ENCODE data around the gene MTRR.

Gene MTRR

DNA sequence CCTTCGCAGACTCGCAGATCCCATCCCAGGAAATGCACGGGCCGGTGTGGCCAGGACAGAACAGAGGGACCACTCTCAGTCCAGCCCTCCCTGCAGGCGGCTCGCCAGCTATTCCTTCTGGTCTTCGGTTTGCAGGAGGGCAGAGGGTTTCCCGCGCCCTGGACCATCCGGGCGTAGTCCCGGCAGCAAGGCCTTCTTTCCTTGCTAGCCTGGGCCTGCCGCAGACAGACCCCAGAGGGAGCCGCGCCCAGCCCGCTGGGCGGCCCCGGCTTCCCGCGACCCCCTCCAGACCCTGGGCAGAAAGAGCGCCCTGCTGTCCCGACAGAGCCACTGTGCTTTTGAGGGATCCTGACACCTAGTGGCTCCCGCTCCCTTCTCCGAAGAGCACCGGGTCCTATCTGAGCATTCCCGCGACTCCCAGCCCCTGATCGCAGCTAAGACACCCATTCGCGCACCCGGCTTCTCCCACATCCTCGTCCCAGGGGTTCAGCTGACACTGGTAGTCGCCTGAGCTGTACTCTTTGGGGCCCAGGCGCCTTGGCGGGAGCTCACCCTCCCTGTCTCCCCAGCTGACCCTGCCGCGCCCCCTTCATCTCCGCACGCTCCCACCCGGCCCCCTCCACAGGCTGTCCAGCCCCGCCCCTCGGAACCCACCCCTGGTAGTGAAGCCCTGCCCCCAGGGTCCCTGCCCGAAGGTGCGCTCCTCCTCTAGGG, 19.1 kb upstream of the MTRR start:
- DNase-seq (ENCODE audit: low read depth in 1 of 2, low spot score in 1 of 2) = no peak
- Histone ChIP-seq H3K27me3 (ENCODE audit: insufficient read depth, poor library complexity, severe bottlenecking) (peaks cover 20% of the 10 kb centered on the region), H3K4me3 (replicated peaks; ENCODE audit: insufficient read depth, low read length) (no peak overlapping the region), H3K27ac (replicated peaks) (no peak overlapping the region)
- TF ChIP-seq POLR2AphosphoS5 (IDR thresholded peaks at IDR 0.05; ENCODE audit: low read depth) (no peak), SPI1 (IDR thresholded peaks at IDR 0.05; ENCODE audit: borderline replicate concordance, low read depth) (no peak), GABPA (IDR thresholded peaks at IDR 0.05; ENCODE audit: low read depth) (no peak)
- TF ChIP-seq, protein P1, sequence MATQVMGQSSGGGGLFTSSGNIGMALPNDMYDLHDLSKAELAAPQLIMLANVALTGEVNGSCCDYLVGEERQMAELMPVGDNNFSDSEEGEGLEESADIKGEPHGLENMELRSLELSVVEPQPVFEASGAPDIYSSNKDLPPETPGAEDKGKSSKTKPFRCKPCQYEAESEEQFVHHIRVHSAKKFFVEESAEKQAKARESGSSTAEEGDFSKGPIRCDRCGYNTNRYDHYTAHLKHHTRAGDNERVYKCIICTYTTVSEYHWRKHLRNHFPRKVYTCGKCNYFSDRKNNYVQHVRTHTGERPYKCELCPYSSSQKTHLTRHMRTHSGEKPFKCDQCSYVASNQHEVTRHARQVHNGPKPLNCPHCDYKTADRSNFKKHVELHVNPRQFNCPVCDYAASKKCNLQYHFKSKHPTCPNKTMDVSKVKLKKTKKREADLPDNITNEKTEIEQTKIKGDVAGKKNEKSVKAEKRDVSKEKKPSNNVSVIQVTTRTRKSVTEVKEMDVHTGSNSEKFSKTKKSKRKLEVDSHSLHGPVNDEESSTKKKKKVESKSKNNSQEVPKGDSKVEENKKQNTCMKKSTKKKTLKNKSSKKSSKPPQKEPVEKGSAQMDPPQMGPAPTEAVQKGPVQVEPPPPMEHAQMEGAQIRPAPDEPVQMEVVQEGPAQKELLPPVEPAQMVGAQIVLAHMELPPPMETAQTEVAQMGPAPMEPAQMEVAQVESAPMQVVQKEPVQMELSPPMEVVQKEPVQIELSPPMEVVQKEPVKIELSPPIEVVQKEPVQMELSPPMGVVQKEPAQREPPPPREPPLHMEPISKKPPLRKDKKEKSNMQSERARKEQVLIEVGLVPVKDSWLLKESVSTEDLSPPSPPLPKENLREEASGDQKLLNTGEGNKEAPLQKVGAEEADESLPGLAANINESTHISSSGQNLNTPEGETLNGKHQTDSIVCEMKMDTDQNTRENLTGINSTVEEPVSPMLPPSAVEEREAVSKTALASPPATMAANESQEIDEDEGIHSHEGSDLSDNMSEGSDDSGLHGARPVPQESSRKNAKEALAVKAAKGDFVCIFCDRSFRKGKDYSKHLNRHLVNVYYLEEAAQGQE (IDR thresholded peaks at IDR 0.05; ENCODE audit: insufficient replicate concordance, low read depth) = no peak
- TF ChIP-seq, protein P2, sequence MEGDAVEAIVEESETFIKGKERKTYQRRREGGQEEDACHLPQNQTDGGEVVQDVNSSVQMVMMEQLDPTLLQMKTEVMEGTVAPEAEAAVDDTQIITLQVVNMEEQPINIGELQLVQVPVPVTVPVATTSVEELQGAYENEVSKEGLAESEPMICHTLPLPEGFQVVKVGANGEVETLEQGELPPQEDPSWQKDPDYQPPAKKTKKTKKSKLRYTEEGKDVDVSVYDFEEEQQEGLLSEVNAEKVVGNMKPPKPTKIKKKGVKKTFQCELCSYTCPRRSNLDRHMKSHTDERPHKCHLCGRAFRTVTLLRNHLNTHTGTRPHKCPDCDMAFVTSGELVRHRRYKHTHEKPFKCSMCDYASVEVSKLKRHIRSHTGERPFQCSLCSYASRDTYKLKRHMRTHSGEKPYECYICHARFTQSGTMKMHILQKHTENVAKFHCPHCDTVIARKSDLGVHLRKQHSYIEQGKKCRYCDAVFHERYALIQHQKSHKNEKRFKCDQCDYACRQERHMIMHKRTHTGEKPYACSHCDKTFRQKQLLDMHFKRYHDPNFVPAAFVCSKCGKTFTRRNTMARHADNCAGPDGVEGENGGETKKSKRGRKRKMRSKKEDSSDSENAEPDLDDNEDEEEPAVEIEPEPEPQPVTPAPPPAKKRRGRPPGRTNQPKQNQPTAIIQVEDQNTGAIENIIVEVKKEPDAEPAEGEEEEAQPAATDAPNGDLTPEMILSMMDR (IDR thresholded peaks at IDR 0.05; ENCODE audit: insufficient read depth, low read length) = no peak

DNA sequence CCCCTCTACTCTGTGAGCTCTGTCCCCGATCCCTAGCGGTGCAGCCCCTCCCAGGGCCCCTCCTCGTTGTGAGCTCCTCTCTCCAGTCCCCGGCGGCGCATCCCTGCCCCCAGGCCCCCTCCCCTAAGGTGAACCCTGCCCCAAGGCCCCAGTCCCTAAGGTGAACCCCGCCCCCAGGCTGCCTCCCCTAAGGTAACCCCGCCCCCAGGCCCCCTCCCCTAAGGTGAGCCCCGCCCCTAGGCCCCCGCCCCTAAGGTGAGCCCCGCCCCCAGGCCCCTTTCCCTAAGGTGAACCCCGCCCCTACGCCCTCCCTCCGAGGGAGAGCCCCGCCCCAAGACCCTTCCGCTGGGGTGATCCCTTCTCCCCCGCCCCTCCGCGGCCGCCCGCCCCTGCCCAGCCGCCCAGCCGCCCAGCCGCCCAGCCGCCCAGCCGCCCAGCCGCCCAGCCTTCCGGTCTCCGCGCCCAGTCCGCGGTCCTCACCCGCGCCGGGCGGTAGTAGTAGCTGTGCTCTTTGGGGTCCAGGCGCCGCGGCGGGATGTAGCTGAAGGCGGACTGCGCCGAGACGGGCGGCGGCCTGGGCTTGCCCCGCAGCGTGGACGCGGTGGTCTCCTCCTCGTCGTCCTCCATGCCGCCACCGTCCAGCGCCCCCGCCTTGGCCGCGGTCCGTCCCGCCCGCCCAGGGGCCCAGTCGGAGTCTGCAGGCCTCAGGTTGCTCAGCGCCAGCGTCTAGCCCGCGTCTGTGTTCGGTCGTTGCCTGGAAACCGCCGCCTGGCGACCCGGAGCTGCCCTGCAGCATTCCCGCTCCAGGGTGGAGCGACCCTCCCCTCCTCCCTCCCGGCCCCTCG, 18.3 kb upstream of the MTRR start, which contains the start of gene CFAP90:
TSS of gene CFAP90 (minus strand) at position 739 of the 845 bp plus-strand sequence. CDS start at position 627, 112 bp downstream.
- H3K27ac ChIP-seq (replicated peaks) = no peak within 1 kb of the TSS
- H3K27me3 ChIP-seq (ENCODE audit: insufficient read depth, poor library complexity, severe bottlenecking) = peaks cover 20% of the 10 kb centered on the region
- no peak within 1 kb of the TSS; the same call in 1 of the 2 replicates for H3K4me3 ChIP-seq (replicated peaks; ENCODE audit: insufficient read depth, low read length)
- no peak for TF ChIP-seq GABPA (IDR thresholded peaks at IDR 0.05; ENCODE audit: low read depth)
- TF ChIP-seq, protein P1 (IDR thresholded peaks at IDR 0.05; ENCODE audit: insufficient replicate concordance, low read depth) = no peak
- no peak for TF ChIP-seq SPI1 (IDR thresholded peaks at IDR 0.05; ENCODE audit: borderline replicate concordance, low read depth)
- TF ChIP-seq, protein P2 (IDR thresholded peaks at IDR 0.05; ENCODE audit: insufficient read depth, low read length) = no peak
- no peak for TF ChIP-seq POLR2AphosphoS5 (IDR thresholded peaks at IDR 0.05; ENCODE audit: low read depth)
- no peak for DNase-seq (ENCODE audit: low read depth in 1 of 2, low spot score in 1 of 2)

DNA sequence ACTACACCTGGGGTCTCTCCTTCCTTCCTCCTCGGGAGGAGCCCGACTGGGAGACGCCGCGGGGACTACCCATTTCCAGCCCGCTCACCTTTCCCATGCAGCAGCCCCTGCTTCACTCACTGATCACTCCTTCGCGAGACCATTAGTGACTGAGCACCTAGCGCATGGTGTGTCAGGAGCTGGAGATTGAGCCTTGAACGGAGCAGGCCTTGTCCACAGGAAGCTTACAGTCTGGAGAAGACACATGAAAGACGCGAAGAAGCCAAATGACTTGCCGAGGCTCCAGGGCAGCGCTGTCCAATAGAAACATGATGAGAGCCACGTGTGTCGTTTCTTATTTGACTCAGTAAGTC, 17.7 kb upstream of the MTRR start:
- Histone ChIP-seq H3K4me3 (replicated peaks; ENCODE audit: insufficient read depth, low read length) (no peak overlapping the region), H3K27ac (replicated peaks) (no peak overlapping the region), H3K27me3 (ENCODE audit: insufficient read depth, poor library complexity, severe bottlenecking) (peaks cover 20% of the 10 kb centered on the region)
- TF ChIP-seq, protein P2 (IDR thresholded peaks at IDR 0.05; ENCODE audit: insufficient read depth, low read length) = no peak
- TF ChIP-seq GABPA (IDR thresholded peaks at IDR 0.05; ENCODE audit: low read depth) (no peak), POLR2AphosphoS5 (IDR thresholded peaks at IDR 0.05; ENCODE audit: low read depth) (no peak)
- TF ChIP-seq, protein P1 (IDR thresholded peaks at IDR 0.05; ENCODE audit: insufficient replicate concordance, low read depth) = no peak
- no peak for DNase-seq (ENCODE audit: low read depth in 1 of 2, low spot score in 1 of 2)
